MM.1S (cell line): ENCODE measurements around the gene PRM3.

Source experiments
- DNase-seq: peaks from one replicate; pipeline ENCODE4 v3.0.0-alpha.2; 2015
- H2AFZ ChIP-seq: fragments of 300-600 bp; sonication (generic); 2 replicates; pipeline ENCODE4 v1.6.0; 2016; ENCODE audit warnings: antibody characterized with exemption, low read length
- H3F3A ChIP-seq: fragments of 300-600 bp; sonication (generic); 2 replicates; pipeline ENCODE4 v1.6.1; 2016; ENCODE audit warnings: mild to moderate bottlenecking, antibody characterized with exemption, low read length, moderate library complexity, mixed read lengths; ENCODE audit not compliant: insufficient read depth
- H3K27ac ChIP-seq: fragments of 300-600 bp; sonication (generic); 2 replicates; pipeline ENCODE4 v1.5.1; 2016; ENCODE audit warnings: mild to moderate bottlenecking, low read length
- H3K27me3 ChIP-seq: fragments of 300-600 bp; sonication (generic); replicated peaks from 2 replicates; pipeline ENCODE4 v1.6.0; 2016; ENCODE audit warnings: low read length; ENCODE audit not compliant: insufficient read depth
- H3K36me3 ChIP-seq: fragments of 300-600 bp; sonication (generic); replicated peaks from 2 replicates; pipeline ENCODE4 v1.6.1; 2016; ENCODE audit warnings: mild to moderate bottlenecking, low read length, mixed read lengths; ENCODE audit not compliant: insufficient read depth
- H3K4me1 ChIP-seq: fragments of 300-600 bp; sonication (generic); 2 replicates; pipeline ENCODE4 v1.6.1; 2016; ENCODE audit warnings: low read length, mixed read lengths
- H3K4me2 ChIP-seq: fragments of 300-600 bp; sonication (generic); 2 replicates; pipeline ENCODE4 v1.6.0; 2016; ENCODE audit warnings: low read depth, low read length
- H3K4me3 ChIP-seq: fragments of 300-600 bp; sonication (generic); 2 replicates; pipeline ENCODE4 v1.5.1; 2016; ENCODE audit warnings: low read length, mixed read lengths
- H3K79me2 ChIP-seq: fragments of 300-600 bp; sonication (generic); 2 replicates; pipeline ENCODE4 v1.6.1; 2016; ENCODE audit warnings: mixed run types, low read length, mixed read lengths
- H3K9ac ChIP-seq: fragments of 300-600 bp; sonication (generic); 2 replicates; pipeline ENCODE4 v1.6.1; 2016; ENCODE audit warnings: low read length, mixed read lengths
- H3K9me2 ChIP-seq: fragments of 300-600 bp; sonication (generic); replicated peaks from 2 replicates; pipeline ENCODE4 v1.6.1; 2016; ENCODE audit warnings: mild to moderate bottlenecking, low read length, mixed read lengths; ENCODE audit not compliant: insufficient read depth
- H3K9me3 ChIP-seq: fragments of 300-600 bp; sonication (generic); replicated peaks from 2 replicates; pipeline ENCODE4 v1.6.1; 2016; ENCODE audit warnings: mild to moderate bottlenecking, low read length, mixed read lengths; ENCODE audit not compliant: insufficient read depth
- H4K20me1 ChIP-seq: fragments of 300-600 bp; sonication (generic); 2 replicates; pipeline ENCODE4 v1.6.1; 2016; ENCODE audit warnings: mild to moderate bottlenecking, low read length, moderate library complexity, mixed read lengths; ENCODE audit not compliant: insufficient read depth
- CTCF ChIP-seq: fragments of 300-600 bp; sonication (generic); IDR thresholded peaks from 2 replicates; pipeline ENCODE4 v1.5.1; 2016; ENCODE audit warnings: antibody characterized with exemption, low read length, mixed read lengths
- EZH2 ChIP-seq: fragments of 300-600 bp; sonication (generic); optimal IDR thresholded peaks from 2 replicates; pipeline ENCODE3; 2017; ENCODE audit warnings: low read depth, mild to moderate bottlenecking, antibody characterized with exemption, low read length, mixed read lengths
- EZH2phosphoT487 ChIP-seq: fragments of 300-600 bp; sonication (generic); IDR thresholded peaks from 2 replicates; pipeline ENCODE4 v1.6.1; 2018; ENCODE audit warnings: antibody characterized with exemption, low read length

The PRM3 gene, protein sequence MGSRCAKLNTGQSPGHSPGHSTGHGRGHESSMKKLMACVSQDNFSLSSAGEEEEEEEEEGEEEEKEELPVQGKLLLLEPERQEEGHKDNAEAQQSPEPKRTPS

GRCh38 chr16:11272921-11273720 lies at the start of gene PRM3:
Gene PRM3 (minus strand): TSS chr16:11273629. CDS start chr16:11273595, 34 bp downstream.
- Histone ChIP-seq H3K9me3 (no peaks in the 10 kb centered on the region), H3K36me3 (no peaks in the 10 kb centered on the region), H3F3A (no peaks in the 10 kb centered on the region), H3K9ac (no peak within 1 kb of the TSS), H3K27ac (no peak within 1 kb of the TSS), H2AFZ (no peak within 1 kb of the TSS), H3K4me3 (no peak within 1 kb of the TSS), H3K4me1 (no peaks in the 10 kb centered on the region), H4K20me1 (no peaks in the 10 kb centered on the region), H3K4me2 (no peak within 1 kb of the TSS), H3K9me2 (no peaks in the 10 kb centered on the region), H3K79me2 (no peaks in the 10 kb centered on the region), H3K27me3 (peaks cover 21% of the 10 kb centered on the region; the same call in 1 of the 2 replicates)
- no peak for DNase-seq
- no peak for TF ChIP-seq EZH2phosphoT487
- TF ChIP-seq CTCF, result no peak
- no peak for TF ChIP-seq EZH2

DNA sequence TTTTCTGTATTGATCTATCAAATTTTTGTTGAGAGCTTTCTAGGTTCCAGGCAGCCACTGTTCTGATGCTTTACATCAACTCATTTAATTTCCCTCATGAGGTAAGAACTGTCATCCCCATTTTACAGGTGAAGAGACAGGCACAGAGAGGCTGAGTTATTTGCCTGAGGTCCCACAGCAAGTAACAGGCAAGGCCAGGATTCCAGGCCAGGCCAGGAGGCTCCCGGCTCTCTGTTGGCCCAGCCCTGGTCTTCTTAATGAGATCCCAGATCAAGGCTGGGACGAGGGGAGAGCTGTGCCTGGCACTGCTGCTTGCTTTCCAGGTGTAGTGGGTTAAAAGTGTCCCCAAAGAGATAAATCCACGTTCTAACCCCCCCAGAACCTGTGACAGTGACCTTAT lies 49.4 kb upstream of the PRM3 start:
- Histone ChIP-seq H3K27ac (no peak overlapping the region), H2AFZ (no peak overlapping the region), H3F3A (peaks cover 4% of the 10 kb centered on the region; the same call in 1 of the 2 replicates), H3K4me3 (no peak overlapping the region), H3K9me2 (no peaks in the 10 kb centered on the region), H3K36me3 (no peaks in the 10 kb centered on the region), H3K4me2 (no peak overlapping the region), H3K27me3 (no peaks in the 10 kb centered on the region), H3K9ac (no peak overlapping the region), H3K9me3 (no peaks in the 10 kb centered on the region), H3K79me2 (no peaks in the 10 kb centered on the region), H4K20me1 (no peaks in the 10 kb centered on the region), H3K4me1 (peaks cover 9% of the 10 kb centered on the region)
- no peak for TF ChIP-seq EZH2
- TF ChIP-seq CTCF, result no peak
- no peak for TF ChIP-seq EZH2phosphoT487
- DNase-seq, result no peak

- Histone ChIP-seq H2AFZ (no peak overlapping the region), H3K27me3 (no peaks in the 10 kb centered on the region), H3K4me1 (peaks cover 6% of the 10 kb centered on the region; the same call in 1 of the 2 replicates), H3K9me2 (no peaks in the 10 kb centered on the region), H3K9me3 (no peaks in the 10 kb centered on the region), H3K79me2 (no peaks in the 10 kb centered on the region), H3K36me3 (no peaks in the 10 kb centered on the region), H3K9ac (no peak overlapping the region), H3K4me2 (no peak overlapping the region), H4K20me1 (no peaks in the 10 kb centered on the region), H3F3A (no peaks in the 10 kb centered on the region), H3K4me3 (no peak overlapping the region), H3K27ac (no peak overlapping the region)
- TF ChIP-seq CTCF (no peak), EZH2 (no peak), EZH2phosphoT487 (no peak)
- DNase-seq, result no peak
These were observed 48.2 kb upstream of the PRM3 start for GRCh38 chr16:11321662-11322061.
